Measurements from ENCODE around the gene NEK7.

Gene NEK7

DNA sequence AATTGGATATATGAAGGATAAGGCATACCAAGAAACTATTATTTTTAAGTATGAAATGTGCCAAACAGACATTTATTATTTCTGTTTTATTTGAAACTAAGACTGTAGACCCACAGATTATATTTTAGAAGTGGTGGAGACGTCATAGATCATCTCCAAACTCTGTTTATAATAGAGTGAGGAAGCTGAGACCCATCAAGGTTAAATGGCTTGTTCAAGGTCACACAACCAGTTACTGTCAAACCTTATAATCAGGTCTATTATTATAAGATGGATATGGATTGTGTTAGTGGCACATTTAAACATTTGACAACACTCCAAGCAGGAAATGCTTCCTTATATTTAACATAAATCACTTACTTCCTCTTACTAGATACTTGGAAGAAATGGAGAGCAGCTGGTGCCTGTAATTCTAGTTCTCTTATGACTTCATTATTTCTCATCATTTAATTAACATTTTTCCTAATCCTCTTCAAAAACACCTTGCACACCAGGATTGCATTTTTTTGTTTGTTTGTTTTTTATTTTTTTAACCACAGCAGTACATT is 117.0 kb downstream of the NEK7 start:
- TF ChIP-seq, protein P1, sequence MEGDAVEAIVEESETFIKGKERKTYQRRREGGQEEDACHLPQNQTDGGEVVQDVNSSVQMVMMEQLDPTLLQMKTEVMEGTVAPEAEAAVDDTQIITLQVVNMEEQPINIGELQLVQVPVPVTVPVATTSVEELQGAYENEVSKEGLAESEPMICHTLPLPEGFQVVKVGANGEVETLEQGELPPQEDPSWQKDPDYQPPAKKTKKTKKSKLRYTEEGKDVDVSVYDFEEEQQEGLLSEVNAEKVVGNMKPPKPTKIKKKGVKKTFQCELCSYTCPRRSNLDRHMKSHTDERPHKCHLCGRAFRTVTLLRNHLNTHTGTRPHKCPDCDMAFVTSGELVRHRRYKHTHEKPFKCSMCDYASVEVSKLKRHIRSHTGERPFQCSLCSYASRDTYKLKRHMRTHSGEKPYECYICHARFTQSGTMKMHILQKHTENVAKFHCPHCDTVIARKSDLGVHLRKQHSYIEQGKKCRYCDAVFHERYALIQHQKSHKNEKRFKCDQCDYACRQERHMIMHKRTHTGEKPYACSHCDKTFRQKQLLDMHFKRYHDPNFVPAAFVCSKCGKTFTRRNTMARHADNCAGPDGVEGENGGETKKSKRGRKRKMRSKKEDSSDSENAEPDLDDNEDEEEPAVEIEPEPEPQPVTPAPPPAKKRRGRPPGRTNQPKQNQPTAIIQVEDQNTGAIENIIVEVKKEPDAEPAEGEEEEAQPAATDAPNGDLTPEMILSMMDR (IDR thresholded peaks at IDR 0.05; ENCODE audit: low read depth, low read length, missing control alignments) = no peak
- DNase-seq (ENCODE audit: low read depth) = no peak
- H3K4me3 ChIP-seq (ENCODE audit: low read depth, low read length) = no peak overlapping the region
- in situ Hi-C loops (cut with HindIII; ENCODE audit: low sequenced_read_pairs) = no loop called here

DNA sequence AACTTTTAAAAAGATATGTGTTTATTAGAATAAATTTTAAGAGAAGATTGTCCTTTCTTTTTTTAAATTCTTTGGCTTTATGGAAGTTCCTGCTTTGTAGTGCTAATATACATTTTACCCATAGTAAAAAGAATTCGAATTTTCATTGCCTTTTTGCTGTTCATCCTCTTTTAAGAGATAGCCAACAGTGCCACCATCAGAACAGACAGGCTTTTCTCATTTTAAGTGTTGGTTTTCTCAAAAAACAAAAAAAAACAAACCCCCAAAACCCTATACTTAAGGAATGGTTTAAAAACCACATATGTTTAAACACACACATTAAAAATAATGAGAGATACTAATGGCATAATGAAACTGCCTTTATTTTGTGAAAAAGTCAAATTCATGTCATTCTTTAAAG is 118.8 kb downstream of the NEK7 start:
- no peak overlapping the region for H3K4me3 ChIP-seq (ENCODE audit: low read depth, low read length)
- no peak for DNase-seq (ENCODE audit: low read depth)
- in situ Hi-C loops (cut with HindIII; ENCODE audit: low sequenced_read_pairs) = no loop called here
- TF ChIP-seq, protein P1 (IDR thresholded peaks at IDR 0.05; ENCODE audit: low read depth, low read length, missing control alignments) = no peak

DNA sequence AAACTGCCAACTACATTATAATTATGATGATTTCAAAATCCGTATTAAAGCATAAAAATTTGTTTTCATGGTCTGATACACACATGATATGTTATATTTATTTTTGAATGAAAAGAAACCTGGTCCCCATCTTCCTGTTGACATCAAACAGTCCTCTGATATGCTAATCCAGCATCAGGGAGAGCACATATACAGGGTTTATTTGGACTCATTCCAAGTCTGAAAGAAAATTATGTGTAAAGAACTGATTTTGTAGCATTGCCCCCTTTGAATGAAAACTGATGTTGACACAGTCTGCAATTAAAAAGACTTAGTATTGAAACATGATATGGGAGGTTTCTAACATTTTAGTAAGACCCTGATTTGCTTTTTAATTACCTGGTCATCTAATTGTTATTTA is 119.4 kb downstream of the NEK7 start:
- H3K4me3 ChIP-seq (ENCODE audit: low read depth, low read length) = no peak overlapping the region
- in situ Hi-C loops (cut with HindIII; ENCODE audit: low sequenced_read_pairs) = no loop called here
- DNase-seq (ENCODE audit: low read depth) = no peak
- TF ChIP-seq, protein P1 (IDR thresholded peaks at IDR 0.05; ENCODE audit: low read depth, low read length, missing control alignments) = no peak

DNA sequence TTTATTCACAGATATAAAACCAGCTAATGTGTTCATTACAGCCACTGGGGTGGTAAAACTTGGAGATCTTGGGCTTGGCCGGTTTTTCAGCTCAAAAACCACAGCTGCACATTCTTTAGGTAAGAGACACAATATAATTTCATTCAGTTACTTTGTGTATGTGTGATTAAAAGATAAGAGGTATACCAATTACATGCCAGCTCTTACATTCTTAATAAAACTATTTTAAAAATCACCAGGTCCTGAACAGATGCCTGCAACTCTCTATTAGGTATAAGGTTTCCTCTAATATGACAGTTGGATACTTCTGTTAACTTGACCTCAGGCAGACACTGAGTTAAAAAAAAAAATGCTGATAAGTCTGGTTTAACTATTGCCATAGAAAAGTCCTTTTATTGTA is 122.1 kb downstream of the NEK7 start:
- no peak overlapping the region for H3K4me3 ChIP-seq (ENCODE audit: low read depth, low read length)
- in situ Hi-C loops (cut with HindIII; ENCODE audit: low sequenced_read_pairs) = no loop called here
- DNase-seq (ENCODE audit: low read depth) = no peak
- TF ChIP-seq, protein P1 (IDR thresholded peaks at IDR 0.05; ENCODE audit: low read depth, low read length, missing control alignments) = no peak

DNA sequence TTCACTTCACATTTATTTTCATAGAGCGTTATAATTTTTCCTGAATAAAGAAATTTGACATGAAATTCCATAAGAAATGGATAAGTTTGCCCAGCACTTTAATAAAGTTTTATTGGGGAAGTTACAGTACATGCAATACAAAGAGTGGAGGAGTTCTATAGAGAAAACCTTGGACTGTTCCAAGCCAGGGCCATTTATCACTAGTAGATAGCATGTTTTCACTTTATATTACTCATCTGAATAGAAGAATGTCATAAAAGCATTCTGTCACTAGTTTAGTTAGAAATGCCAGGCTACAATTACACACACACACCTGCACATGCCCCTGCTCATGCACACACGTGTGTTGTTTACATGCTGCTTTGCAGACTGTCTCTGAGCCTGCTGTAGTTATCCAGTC is 123.3 kb downstream of the NEK7 start:
- no peak for DNase-seq (ENCODE audit: low read depth)
- no peak overlapping the region for H3K4me3 ChIP-seq (ENCODE audit: low read depth, low read length)
- TF ChIP-seq, protein P1 (IDR thresholded peaks at IDR 0.05; ENCODE audit: low read depth, low read length, missing control alignments) = no peak
- in situ Hi-C loops (cut with HindIII; ENCODE audit: low sequenced_read_pairs) = no loop called here

DNA sequence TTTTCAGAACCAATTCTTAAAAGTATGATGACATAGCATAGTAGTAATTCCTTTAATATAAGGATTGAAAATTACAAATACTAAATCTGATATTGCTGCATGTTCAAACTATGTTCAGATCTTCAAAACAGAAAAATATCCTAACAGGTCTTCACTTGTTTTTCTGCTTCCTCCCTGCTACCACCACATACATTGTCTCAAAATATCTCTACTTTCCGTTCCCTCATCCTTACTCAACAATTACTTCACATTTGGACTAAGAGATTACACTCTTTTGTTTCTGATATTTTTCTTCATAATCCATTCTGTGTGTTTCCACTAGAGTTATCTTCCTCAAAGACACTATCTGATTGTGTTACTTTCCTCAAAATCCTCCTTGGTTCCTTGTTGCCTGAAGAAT is 125.1 kb downstream of the NEK7 start:
- TF ChIP-seq, protein P1 (IDR thresholded peaks at IDR 0.05; ENCODE audit: low read depth, low read length, missing control alignments) = no peak
- no peak overlapping the region for H3K4me3 ChIP-seq (ENCODE audit: low read depth, low read length)
- in situ Hi-C loops (cut with HindIII; ENCODE audit: low sequenced_read_pairs) = no loop called here
- no peak for DNase-seq (ENCODE audit: low read depth)

DNA sequence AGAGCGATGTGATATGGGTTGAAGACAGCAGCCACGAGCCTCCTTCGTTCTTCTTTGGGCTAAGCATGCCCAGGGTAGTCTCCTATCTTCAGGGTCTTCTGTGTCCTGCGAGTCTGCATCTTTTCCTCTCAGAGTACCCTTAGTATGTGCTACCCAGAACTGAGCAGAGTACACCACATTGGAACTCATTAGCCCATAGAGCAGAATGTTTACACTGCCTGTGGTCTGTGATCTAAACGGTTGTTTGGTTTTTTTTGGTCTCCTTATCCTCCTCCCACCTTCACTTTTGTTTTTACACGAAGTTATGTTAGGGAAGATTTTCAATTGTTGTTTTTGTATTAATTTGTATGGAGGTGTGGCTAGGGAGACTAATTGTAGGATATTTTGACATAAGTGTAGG is 126.4 kb downstream of the NEK7 start:
- in situ Hi-C loops (cut with HindIII; ENCODE audit: low sequenced_read_pairs) = no loop called here
- DNase-seq (ENCODE audit: low read depth) = no peak
- TF ChIP-seq, protein P1 (IDR thresholded peaks at IDR 0.05; ENCODE audit: low read depth, low read length, missing control alignments) = no peak
- no peak overlapping the region for H3K4me3 ChIP-seq (ENCODE audit: low read depth, low read length)
